GM12873 (cell line): ENCODE data around the gene NCKAP5.

Source experiments
- CTCF ChIP-seq: IDR thresholded peaks from 2 replicates; pipeline ENCODE4 v1.5.1; 2012; ENCODE audit warnings: low read depth, mild to moderate bottlenecking, moderate library complexity, low read length, control low read depth; ENCODE audit not compliant: insufficient read depth; ENCODE audit errors: missing control alignments

NCKAP5 gene

GRCh38 chr2:133589456-133589855 lies 21.2 kb upstream of the NCKAP5 start:
- TF ChIP-seq CTCF, result no peak

GRCh38 chr2:133588144-133588543 lies 19.9 kb upstream of the NCKAP5 start:
- no peak for TF ChIP-seq CTCF

- TF ChIP-seq CTCF, result no peak
Observed at GRCh38 chr2:133586978-133587377, 18.7 kb upstream of the NCKAP5 start.

- no peak for TF ChIP-seq CTCF
Observed at GRCh38 chr2:133581010-133581760, 12.9 kb upstream of the NCKAP5 start.

GRCh38 chr2:133579274-133579673 lies 11.0 kb upstream of the NCKAP5 start:
- TF ChIP-seq CTCF, result no peak

GRCh38 chr2:133576714-133577113 lies 8.5 kb upstream of the NCKAP5 start:
- TF ChIP-seq CTCF, result no peak

GRCh38 chr2:133574620-133575019 lies 6.4 kb upstream of the NCKAP5 start:
- no peak for TF ChIP-seq CTCF
